Thymus (tissue), 11 donors: Measurements from ENCODE around the gene NMNAT1. TPM values are rescaled to one million over a fixed set of nuclear protein-coding genes. Genes with fewer than 3 reads are reported as not detected.

ENCODE experiments used
- DNase-seq, 9 donors: peaks; one replicate each; pipeline ENCODE4 v3.0.0-alpha.2; 2013; ENCODE audit warnings: low spot score in 9 of 9, low read depth in 6 of 9, missing footprints in 1 of 9
- H3K27ac ChIP-seq, 2 donors: one replicate each; pipeline ENCODE4 v1.5.1; 2013; ENCODE audit warnings: control low read depth in 1 of 2, low read depth in 1 of 2, low read length in 1 of 2, mild to moderate bottlenecking in 1 of 2, moderate library complexity in 1 of 2
- H3K27me3 ChIP-seq, 2 donors: one replicate each; pipeline ENCODE4 v1.5.1; 2013; ENCODE audit warnings: low read length in 1 of 2; ENCODE audit not compliant: control insufficient read depth in 2 of 2, insufficient read depth in 1 of 2
- H3K36me3 ChIP-seq, 2 donors: one replicate each; pipeline ENCODE4 v1.5.1; 2013; ENCODE audit warnings: low read length in 1 of 2, mild to moderate bottlenecking in 1 of 2, moderate library complexity in 1 of 2; ENCODE audit not compliant: control insufficient read depth in 2 of 2, insufficient read depth in 2 of 2
- H3K4me1 ChIP-seq, 2 donors: one replicate each; pipeline ENCODE4 v1.5.1; 2013; ENCODE audit warnings: low read length in 2 of 2; ENCODE audit not compliant: control insufficient read depth in 2 of 2, insufficient read depth in 2 of 2
- H3K4me3 ChIP-seq, 2 donors: one replicate each; pipeline ENCODE4 v1.5.1; 2013; ENCODE audit warnings: low read length in 2 of 2, control low read depth in 1 of 2, mild to moderate bottlenecking in 1 of 2
- H3K9me3 ChIP-seq, 2 donors: one replicate each; pipeline ENCODE4 v1.5.1; 2013; ENCODE audit warnings: low read length in 1 of 2, mild to moderate bottlenecking in 1 of 2; ENCODE audit not compliant: control insufficient read depth in 2 of 2, insufficient read depth in 1 of 2
- WGBS: extraction: QIAGEN DNeasy Blood & Tissue Kit; methylation state at CpG from one replicate; pipeline ENCODE4 v1.1.7; 2013; 5-methylcytosine and 5-hydroxymethylcytosine counted together
- polyA plus RNA-seq: library from polyadenylated mRNA; stranded (reverse); fragments of 200-250 nt; gene quantifications from one replicate; pipeline ENCODE4 v1.2.3, GENCODE V29; 2013
- total RNA-seq: library from RNA; stranded (reverse); fragments of 120-200 nt; gene quantifications from one replicate; pipeline ENCODE4 v1.2.4, GENCODE V29; 2013
- donor health status: healthy.

Gene NMNAT1
- total and polyA plus RNA-seq, 2 donors: 7.0 to 9.3 TPM

DNA sequence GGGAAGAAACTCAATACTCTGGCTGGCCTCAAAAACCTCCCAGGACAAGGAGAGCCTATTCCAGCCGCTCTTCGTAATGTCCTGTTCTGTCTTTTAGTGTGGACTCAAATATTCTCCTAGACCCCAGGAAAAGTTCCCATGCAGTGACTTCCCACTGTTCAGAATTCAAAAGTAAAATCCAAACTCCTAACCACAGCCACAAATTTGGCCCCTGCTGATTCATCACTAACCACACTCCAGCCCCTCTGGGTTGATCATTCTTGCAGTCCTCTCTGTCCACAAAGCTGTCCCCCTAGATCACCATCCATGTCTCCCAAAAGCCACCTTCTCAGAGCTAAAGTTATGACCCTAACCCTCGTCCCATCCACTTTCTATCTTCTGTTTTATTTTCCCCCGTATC, 38.3 kb upstream of the NMNAT1 start:
- no peaks in the 10 kb centered on the region for H3K9me3 ChIP-seq
- WGBS: 81% methylated on average over 4 of the region's 4 CpGs
- no peaks in the 10 kb centered on the region for H3K36me3 ChIP-seq
- H3K4me3 ChIP-seq: no peak overlapping the region
- DNase-seq: no peak
- H3K27ac ChIP-seq: no peak overlapping the region
- no peaks in the 10 kb centered on the region for H3K27me3 ChIP-seq
- H3K4me1 ChIP-seq: peaks cover 8 to 21% of the 10 kb centered on the region in 2 donors

DNA sequence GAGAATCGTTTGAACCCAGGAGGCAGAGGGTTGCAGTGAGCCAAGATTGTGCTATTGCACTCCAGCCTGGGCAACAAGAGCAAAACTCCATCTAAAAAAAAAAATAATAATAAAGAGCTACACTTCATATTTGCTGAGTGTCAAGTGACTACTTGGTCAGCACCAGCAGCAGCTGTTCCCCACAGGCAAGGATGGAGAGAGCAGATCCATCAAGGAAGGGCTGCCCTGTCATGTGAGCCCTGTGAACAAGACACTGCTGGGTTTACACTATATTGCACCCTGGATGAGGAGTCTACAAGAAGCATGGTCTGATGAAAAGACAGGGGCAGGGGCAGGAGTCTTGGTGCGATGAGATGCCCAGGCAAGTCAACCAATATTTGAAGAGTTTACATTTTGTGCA, 36.8 kb upstream of the NMNAT1 start:
- H3K9me3 ChIP-seq: no peaks in the 10 kb centered on the region
- no peaks in the 10 kb centered on the region for H3K27me3 ChIP-seq
- H3K27ac ChIP-seq: no peak overlapping the region
- 98% methylated on average over 2 of the region's 2 CpGs for WGBS
- H3K36me3 ChIP-seq: no peaks in the 10 kb centered on the region
- H3K4me3 ChIP-seq: no peak overlapping the region
- peaks cover 4 to 14% of the 10 kb centered on the region in 2 donors for H3K4me1 ChIP-seq
- no peak for DNase-seq

DNA sequence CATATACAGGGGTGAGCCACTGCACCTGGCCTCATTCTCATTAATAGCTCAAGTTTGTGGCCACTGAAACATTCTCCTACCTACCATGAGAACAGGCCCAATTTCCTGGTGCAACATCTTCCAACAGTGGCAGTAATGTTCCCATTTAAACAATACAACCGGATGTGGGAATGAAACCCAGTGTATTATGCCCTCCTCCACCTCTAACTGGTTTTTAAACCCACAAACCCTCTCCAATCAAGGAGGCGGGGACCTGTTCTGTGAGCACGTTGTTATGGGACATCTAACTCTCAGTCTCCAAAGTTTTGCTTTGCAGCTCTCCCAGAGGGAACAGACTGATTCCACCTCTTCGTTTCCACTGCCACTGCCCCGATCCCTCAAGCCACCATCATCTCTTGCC, 35.8 kb upstream of the NMNAT1 start:
- Histone ChIP-seq H3K27me3 (no peaks in the 10 kb centered on the region), H3K27ac (no peak overlapping the region), H3K4me1 (peaks cover 4 to 15% of the 10 kb centered on the region in 2 donors), H3K9me3 (no peaks in the 10 kb centered on the region), H3K4me3 (no peak overlapping the region), H3K36me3 (no peaks in the 10 kb centered on the region)
- WGBS: 89% methylated on average over 5 of the region's 5 CpGs
- no peak for DNase-seq

DNA sequence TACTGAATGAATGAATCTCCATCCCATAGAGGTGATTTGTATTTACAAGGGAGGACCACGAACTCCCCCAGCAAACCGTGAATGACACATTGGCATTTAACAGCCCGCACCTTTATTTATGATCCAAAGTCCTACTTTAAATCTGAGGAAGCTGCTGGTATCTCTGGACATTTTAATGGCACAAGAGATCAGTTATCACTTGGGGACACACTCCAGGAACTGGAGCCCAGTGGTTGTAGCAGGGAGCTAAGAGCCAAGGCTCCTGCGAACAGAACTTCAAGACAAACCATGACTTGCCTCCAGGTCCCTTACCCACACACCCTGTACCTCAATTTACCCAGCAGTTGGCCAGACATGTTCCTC, 34.4 kb upstream of the NMNAT1 start:
- H3K4me1 ChIP-seq: peaks cover 4 to 15% of the 10 kb centered on the region in 2 donors
- H3K9me3 ChIP-seq: no peaks in the 10 kb centered on the region
- peak overlapping the region in 1 of 2 donors; percentile 61 for H3K4me3 ChIP-seq
- no peaks in the 10 kb centered on the region for H3K36me3 ChIP-seq
- WGBS: 91% methylated on average over 4 of the region's 4 CpGs
- DNase-seq: no peak
- H3K27me3 ChIP-seq: no peaks in the 10 kb centered on the region
- no peak overlapping the region for H3K27ac ChIP-seq

DNA sequence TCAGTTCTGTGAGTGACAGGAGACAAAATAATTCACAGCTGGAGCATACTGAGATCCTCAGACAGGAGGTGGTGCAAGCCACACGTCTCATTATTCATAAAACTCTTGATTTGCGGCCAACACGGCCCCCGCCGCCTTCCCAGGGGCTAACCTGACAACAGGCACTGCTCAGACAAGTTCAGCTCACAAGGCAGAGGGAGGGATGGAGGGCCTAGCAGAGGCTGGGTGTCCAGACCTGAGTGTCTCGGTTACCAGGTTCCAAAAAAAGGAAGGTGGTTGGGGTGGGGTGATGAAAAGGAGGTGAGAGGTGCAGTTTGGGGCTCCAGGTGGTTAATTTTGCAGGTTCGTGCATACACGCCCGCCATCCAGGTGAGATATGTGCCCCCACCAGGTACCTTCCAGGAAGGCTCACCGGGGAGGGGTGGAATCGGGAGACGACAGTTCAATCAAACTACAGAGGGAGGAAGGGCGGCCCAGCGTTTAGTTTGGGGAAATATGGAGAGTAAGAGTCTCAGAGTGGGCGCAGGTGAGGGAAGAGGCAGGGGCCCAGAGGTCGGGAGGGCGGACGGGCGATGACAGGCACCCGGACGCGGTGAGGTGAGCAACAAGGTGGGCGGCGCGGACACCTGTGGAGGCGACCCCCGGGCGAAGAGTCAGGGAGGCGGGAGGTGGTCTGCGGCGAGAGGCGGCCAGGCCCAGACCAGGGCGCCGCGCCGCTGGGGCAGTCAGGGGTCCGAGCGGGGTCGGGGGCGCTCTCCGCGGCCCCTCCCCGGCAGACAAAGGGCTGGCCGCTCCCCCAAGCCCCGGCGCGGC, 33.8 kb upstream of the NMNAT1 start:
- under 1% methylated on average over 47 of the region's 47 CpGs for WGBS
- no peaks in the 10 kb centered on the region for H3K36me3 ChIP-seq
- peak overlapping the region; percentile 26 to 68 for H3K27ac ChIP-seq
- H3K27me3 ChIP-seq: no peaks in the 10 kb centered on the region
- H3K9me3 ChIP-seq: no peaks in the 10 kb centered on the region
- H3K4me1 ChIP-seq: peaks cover 4 to 15% of the 10 kb centered on the region in 2 donors
- H3K4me3 ChIP-seq: peak overlapping the region; percentile 61 to 81
- DNase-seq: peak in 2 of 9 donors; percentile 22 to 34

DNA sequence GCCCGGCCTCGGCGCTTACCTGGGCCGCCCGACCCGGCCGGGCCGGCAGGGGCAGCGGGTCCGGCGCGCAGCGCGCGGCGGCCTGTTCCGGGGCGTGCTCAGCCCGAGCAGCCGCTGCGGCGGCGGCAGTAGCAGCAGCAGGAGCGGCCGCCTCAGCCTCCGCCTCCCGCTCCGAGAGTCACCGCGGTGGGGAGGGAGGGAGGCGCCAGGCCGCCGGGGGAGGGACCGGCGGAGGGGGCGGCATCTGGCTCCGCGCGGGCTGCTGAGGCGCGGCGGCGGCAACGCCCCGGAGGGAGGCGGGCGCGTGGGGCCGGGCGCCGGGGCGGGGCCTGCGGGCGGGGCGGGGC, 33.2 kb upstream of the NMNAT1 start, which contains the start of gene CTNNBIP1:
Gene CTNNBIP1 (minus strand): TSS at position 194 of the 347 bp plus-strand sequence. CDS start 38,205 bp downstream, outside the sequence.
- Histone ChIP-seq H3K4me3 (peak within 1 kb of the TSS; percentile 81 to 82), H3K27ac (peak within 1 kb of the TSS; percentile 98), H3K27me3 (no peaks in the 10 kb centered on the region), H3K4me1 (peaks cover 4 to 15% of the 10 kb centered on the region in 2 donors), H3K9me3 (no peaks in the 10 kb centered on the region), H3K36me3 (no peaks in the 10 kb centered on the region)
- under 1% methylated on average over 55 of the region's 55 CpGs for WGBS
- peak in 1 of 9 donors; percentile 98 for DNase-seq

DNA sequence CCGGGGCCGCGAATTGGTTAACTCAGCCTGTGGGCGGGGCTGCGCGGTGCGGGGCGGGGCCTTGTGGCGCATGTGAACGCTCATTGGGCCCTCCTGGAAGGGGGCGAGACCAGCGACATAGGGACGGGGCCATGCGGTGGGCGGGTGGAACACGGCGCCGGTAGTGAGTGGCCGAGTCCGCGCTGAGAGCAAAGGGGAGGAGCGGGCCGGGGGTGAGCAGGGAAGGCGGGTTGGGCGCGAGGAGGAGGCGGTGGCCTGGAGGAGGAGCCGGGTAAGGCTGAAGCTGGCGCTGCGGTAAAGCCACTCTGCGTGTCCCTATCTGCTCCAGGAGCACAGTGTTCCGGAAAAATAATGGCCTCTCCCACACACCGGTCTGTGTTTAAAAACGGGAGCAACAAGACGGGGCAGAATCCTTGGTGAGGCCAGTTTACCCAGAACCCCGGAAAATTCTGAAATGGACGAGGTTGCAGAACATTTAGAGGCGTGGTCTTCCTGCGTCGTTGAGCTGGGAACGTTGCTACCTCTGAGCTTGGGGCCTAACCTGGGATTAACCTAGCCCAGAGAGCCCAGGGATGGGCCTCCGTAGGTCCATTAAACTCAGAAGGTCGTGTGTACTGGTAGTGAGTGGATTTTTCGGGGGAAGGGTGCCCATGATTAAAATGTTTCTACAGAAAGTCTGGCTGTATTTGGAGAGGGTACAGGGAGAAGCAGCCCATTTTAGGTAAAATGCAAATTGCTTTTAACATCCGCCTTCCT, 32.7 kb upstream of the NMNAT1 start:
- no peaks in the 10 kb centered on the region for H3K27me3 ChIP-seq
- H3K4me1 ChIP-seq: peaks cover 4 to 15% of the 10 kb centered on the region in 2 donors
- peak overlapping the region; percentile 74 to 82 for H3K4me3 ChIP-seq
- H3K9me3 ChIP-seq: no peaks in the 10 kb centered on the region
- no peaks in the 10 kb centered on the region for H3K36me3 ChIP-seq
- H3K27ac ChIP-seq: peak overlapping the region; percentile 98
- under 1% methylated on average over 45 of the region's 45 CpGs for WGBS
- DNase-seq: peak in 8 of 9 donors; percentile 91 to 99 (median 98)

DNA sequence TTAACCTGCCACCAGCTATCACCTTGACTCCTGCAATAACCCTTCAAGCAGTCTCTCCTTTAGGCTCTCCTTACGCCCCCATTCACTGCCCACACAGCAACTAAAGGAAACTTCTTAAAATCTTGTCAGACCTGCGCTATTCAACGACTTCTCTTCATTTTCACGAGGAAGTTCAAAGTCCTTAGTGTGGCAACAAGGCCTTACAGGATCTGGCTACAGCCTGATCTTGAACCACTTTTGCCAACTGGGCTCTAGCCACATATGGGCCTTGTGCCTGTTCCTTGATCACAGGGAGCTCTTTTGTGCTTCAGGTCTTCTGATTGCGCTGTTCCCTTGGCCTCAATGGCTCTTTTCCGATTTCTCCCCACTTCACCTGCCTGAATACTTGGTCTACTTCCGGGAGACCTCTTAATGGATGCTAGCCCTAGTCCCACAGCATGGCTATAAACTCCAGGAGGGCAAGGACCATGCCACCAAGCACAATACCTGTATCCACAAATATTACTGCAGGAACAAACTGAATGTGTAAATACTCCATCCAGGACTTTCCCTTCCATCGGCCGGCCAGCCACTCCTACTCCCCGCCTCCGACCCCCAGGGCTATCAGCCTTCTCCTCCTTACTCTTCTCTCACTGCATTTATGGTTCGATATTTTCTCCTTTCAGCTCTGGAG, 30.9 kb upstream of the NMNAT1 start:
- Histone ChIP-seq H3K27me3 (no peaks in the 10 kb centered on the region), H3K4me3 (no peak overlapping the region), H3K36me3 (no peaks in the 10 kb centered on the region), H3K27ac (no peak overlapping the region), H3K4me1 (peaks cover 4 to 15% of the 10 kb centered on the region in 2 donors), H3K9me3 (no peaks in the 10 kb centered on the region)
- 93% methylated on average over 12 of the region's 12 CpGs for WGBS
- DNase-seq: no peak

DNA sequence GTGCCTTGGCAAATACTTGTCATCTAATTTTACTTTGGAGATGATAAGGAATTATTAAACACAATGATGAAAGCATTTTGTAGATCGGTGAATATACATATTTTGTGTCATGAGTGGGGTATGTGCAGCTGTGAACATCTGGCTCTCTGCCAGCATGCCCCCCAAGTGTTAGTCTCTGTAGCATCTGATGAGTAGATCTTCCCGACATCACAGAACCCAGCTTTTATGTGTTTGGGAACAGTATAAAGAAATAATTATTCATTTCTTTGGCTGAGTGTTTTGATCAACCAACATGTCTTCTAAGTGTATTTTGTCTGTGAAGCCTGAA, 28.7 kb upstream of the NMNAT1 start:
- H3K4me1 ChIP-seq: peaks cover 0 to 7% of the 10 kb centered on the region in 2 donors
- H3K27ac ChIP-seq: no peak overlapping the region
- H3K4me3 ChIP-seq: no peak overlapping the region
- H3K36me3 ChIP-seq: no peaks in the 10 kb centered on the region
- 94% methylated on average over 2 of the region's 2 CpGs for WGBS
- no peaks in the 10 kb centered on the region for H3K9me3 ChIP-seq
- H3K27me3 ChIP-seq: no peaks in the 10 kb centered on the region
- DNase-seq: no peak
